Neural cell (in vitro differentiated cells): Measurements from ENCODE around the gene MINK1. TPM values are rescaled to one million over a fixed set of nuclear protein-coding genes. Genes with fewer than 3 reads are reported as not detected.

Source experiments
- H2AFZ ChIP-seq: fragments of 200-600, 300-800 bp; sonication (generic), shearing (Covaris generic); 2 replicates; pipeline ENCODE4 v1.6.0; 2014; ENCODE audit warnings: low read depth, mild to moderate bottlenecking, antibody characterized with exemption, low read length, moderate library complexity
- H3F3A ChIP-seq: fragments of 200-600 bp; shearing (Covaris generic); 2 replicates; pipeline ENCODE4 v1.6.1; 2016; ENCODE audit warnings: mild to moderate bottlenecking, moderate library complexity, mixed read lengths, antibody characterized with exemption, low read length; ENCODE audit not compliant: insufficient read depth, poor library complexity, severe bottlenecking
- H3K27ac ChIP-seq: fragments of 200-600, 300-800 bp; sonication (generic), shearing (Covaris generic); 2 replicates; pipeline ENCODE4 v1.5.1; 2014; ENCODE audit warnings: mild to moderate bottlenecking, low read length, moderate library complexity
- H3K27me3 ChIP-seq: fragments of 300-800, 200-600 bp; sonication (generic), shearing (Covaris generic); 2 replicates; pipeline ENCODE4 v1.6.0; 2014; ENCODE audit warnings: mild to moderate bottlenecking, low read depth, low read length, moderate library complexity; ENCODE audit not compliant: insufficient read depth
- H3K36me3 ChIP-seq: fragments of 300-800, 200-600 bp; sonication (generic), shearing (Covaris generic); 2 replicates; pipeline ENCODE4 v1.5.1; 2014; ENCODE audit warnings: mild to moderate bottlenecking, antibody characterized with exemption, low read length, moderate library complexity; ENCODE audit not compliant: insufficient read depth
- H3K4me2 ChIP-seq: fragments of 300-800, 200-600 bp; sonication (generic), shearing (Covaris generic); 2 replicates; pipeline ENCODE4 v1.6.0; 2014; ENCODE audit warnings: mild to moderate bottlenecking, low read length
- H3K4me3 ChIP-seq: fragments of 300-800, 200-600 bp; sonication (generic), shearing (Covaris generic); 2 replicates; pipeline ENCODE4 v1.5.1; 2014; ENCODE audit warnings: mild to moderate bottlenecking, low read length, moderate library complexity
- H3K79me2 ChIP-seq: fragments of 200-600 bp; shearing (Covaris generic); replicated peaks from 2 replicates; pipeline ENCODE4 v1.6.0; 2014; ENCODE audit warnings: mild to moderate bottlenecking, low read length, moderate library complexity; ENCODE audit not compliant: insufficient read depth
- H3K9ac ChIP-seq: fragments of 300-800, 200-600 bp; sonication (generic), shearing (Covaris generic); 2 replicates; pipeline ENCODE4 v1.6.1; 2016; ENCODE audit warnings: mild to moderate bottlenecking, low read length, mixed read lengths
- H3K9me2 ChIP-seq: fragments of 200-600 bp; shearing (Covaris generic); 2 replicates; pipeline ENCODE4 v1.6.1; 2016; ENCODE audit warnings: mild to moderate bottlenecking, low read length, mixed read lengths; ENCODE audit not compliant: insufficient read depth
- H3K9me3 ChIP-seq: fragments of 200-600, 300-800 bp; sonication (generic), shearing (Covaris generic); 2 replicates; pipeline ENCODE4 v1.6.1; 2016; ENCODE audit warnings: mild to moderate bottlenecking, mixed run types, low read length, moderate library complexity, mixed read lengths
- H4K20me1 ChIP-seq: fragments of 200-600 bp; shearing (Covaris generic); 2 replicates; pipeline ENCODE4 v1.6.1; 2016; ENCODE audit warnings: mild to moderate bottlenecking, mixed run types; ENCODE audit not compliant: insufficient read depth
- EP300 ChIP-seq: fragments of 450-650 bp; conservative IDR thresholded peaks from 2 replicates; pipeline ENCODE4 v1.6.1; 2014; ENCODE audit warnings: antibody characterized with exemption, mild to moderate bottlenecking, moderate library complexity; ENCODE audit not compliant: poor library complexity, severe bottlenecking
- EZH2 ChIP-seq: fragments of 200-600, 300-800 bp; shearing (Covaris generic), sonication (generic); IDR thresholded peaks from 2 replicates; pipeline ENCODE4 v1.6.1; 2014; ENCODE audit warnings: antibody characterized with exemption, low read length, borderline replicate concordance, mild to moderate bottlenecking; ENCODE audit not compliant: insufficient read depth, poor library complexity, severe bottlenecking
- MXI1 ChIP-seq: fragments of 450-650 bp; conservative IDR thresholded peaks from 2 replicates; pipeline ENCODE4 v1.6.1; 2014; ENCODE audit warnings: antibody characterized with exemption, mild to moderate bottlenecking; ENCODE audit not compliant: poor library complexity, severe bottlenecking
- POLR2AphosphoS5 ChIP-seq: IDR thresholded peaks from 2 replicates; pipeline ENCODE4 v1.6.1; 2012
- RAD21 ChIP-seq: fragments of 450-650 bp; conservative IDR thresholded peaks from 2 replicates; pipeline ENCODE4 v1.6.1; 2014; ENCODE audit warnings: antibody characterized with exemption, mild to moderate bottlenecking, moderate library complexity
- SMC3 ChIP-seq: fragments of 450-650 bp; conservative IDR thresholded peaks from 2 replicates; pipeline ENCODE4 v1.6.1; 2014; ENCODE audit warnings: antibody characterized with exemption, mild to moderate bottlenecking, moderate library complexity; ENCODE audit not compliant: poor library complexity
- TAF1 ChIP-seq: IDR thresholded peaks from 2 replicates; pipeline ENCODE4 v1.6.1; 2012; ENCODE audit warnings: low read depth
- polyA minus RNA-seq: library from RNA; depleted of rRNA, polyadenylated mRNA; stranded (reverse); fragments of >200 nt; gene quantifications from 2 replicates; pipeline ENCODE4 v1.2.3, GENCODE V29; 2014
- polyA plus RNA-seq: library from polyadenylated mRNA; depleted of rRNA; stranded (reverse); fragments of >200 nt; gene quantifications from 2 replicates; pipeline ENCODE4 v1.2.3, GENCODE V29; 2014
- TF ChIP-seq, protein P1 (sequence below): IDR thresholded peaks from 2 replicates; pipeline ENCODE4 v1.6.1; 2012; ENCODE audit warnings: borderline replicate concordance
- TF ChIP-seq, protein P2 (sequence below): fragments of 450-650 bp; IDR thresholded peaks from 2 replicates; pipeline ENCODE4 v1.5.1; 2014; ENCODE audit warnings: antibody characterized with exemption, mild to moderate bottlenecking, moderate library complexity; ENCODE audit not compliant: poor library complexity, severe bottlenecking

Gene MINK1
- polyA plus RNA-seq = 38.1 and 51.4 TPM in 2 replicates
- 50.2 and 54.6 TPM in 2 replicates for polyA minus RNA-seq

GRCh38 chr17:4833178-4833940, at the start of gene MINK1:
TSS of gene MINK1 (plus strand) at chr17:4833340. CDS start at chr17:4833584, 244 bp downstream.
- Histone ChIP-seq H3F3A (no peaks in the 10 kb centered on the region), H3K27ac (peak within 1 kb of the TSS; percentile 91), H3K9ac (peak within 1 kb of the TSS; percentile 95), H4K20me1 (no peaks in the 10 kb centered on the region), H3K36me3 (no peaks in the 10 kb centered on the region), H3K9me2 (no peaks in the 10 kb centered on the region), H3K9me3 (no peaks in the 10 kb centered on the region), H3K4me2 (peak within 1 kb of the TSS; percentile 97), H2AFZ (peak within 1 kb of the TSS; percentile 70), H3K79me2 (peaks cover 48% of the 10 kb centered on the region), H3K27me3 (no peaks in the 10 kb centered on the region), H3K4me3 (peak within 1 kb of the TSS; percentile 100)
- TF ChIP-seq, protein P1, sequence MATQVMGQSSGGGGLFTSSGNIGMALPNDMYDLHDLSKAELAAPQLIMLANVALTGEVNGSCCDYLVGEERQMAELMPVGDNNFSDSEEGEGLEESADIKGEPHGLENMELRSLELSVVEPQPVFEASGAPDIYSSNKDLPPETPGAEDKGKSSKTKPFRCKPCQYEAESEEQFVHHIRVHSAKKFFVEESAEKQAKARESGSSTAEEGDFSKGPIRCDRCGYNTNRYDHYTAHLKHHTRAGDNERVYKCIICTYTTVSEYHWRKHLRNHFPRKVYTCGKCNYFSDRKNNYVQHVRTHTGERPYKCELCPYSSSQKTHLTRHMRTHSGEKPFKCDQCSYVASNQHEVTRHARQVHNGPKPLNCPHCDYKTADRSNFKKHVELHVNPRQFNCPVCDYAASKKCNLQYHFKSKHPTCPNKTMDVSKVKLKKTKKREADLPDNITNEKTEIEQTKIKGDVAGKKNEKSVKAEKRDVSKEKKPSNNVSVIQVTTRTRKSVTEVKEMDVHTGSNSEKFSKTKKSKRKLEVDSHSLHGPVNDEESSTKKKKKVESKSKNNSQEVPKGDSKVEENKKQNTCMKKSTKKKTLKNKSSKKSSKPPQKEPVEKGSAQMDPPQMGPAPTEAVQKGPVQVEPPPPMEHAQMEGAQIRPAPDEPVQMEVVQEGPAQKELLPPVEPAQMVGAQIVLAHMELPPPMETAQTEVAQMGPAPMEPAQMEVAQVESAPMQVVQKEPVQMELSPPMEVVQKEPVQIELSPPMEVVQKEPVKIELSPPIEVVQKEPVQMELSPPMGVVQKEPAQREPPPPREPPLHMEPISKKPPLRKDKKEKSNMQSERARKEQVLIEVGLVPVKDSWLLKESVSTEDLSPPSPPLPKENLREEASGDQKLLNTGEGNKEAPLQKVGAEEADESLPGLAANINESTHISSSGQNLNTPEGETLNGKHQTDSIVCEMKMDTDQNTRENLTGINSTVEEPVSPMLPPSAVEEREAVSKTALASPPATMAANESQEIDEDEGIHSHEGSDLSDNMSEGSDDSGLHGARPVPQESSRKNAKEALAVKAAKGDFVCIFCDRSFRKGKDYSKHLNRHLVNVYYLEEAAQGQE = peak; percentile 10
- TF ChIP-seq, protein P2, sequence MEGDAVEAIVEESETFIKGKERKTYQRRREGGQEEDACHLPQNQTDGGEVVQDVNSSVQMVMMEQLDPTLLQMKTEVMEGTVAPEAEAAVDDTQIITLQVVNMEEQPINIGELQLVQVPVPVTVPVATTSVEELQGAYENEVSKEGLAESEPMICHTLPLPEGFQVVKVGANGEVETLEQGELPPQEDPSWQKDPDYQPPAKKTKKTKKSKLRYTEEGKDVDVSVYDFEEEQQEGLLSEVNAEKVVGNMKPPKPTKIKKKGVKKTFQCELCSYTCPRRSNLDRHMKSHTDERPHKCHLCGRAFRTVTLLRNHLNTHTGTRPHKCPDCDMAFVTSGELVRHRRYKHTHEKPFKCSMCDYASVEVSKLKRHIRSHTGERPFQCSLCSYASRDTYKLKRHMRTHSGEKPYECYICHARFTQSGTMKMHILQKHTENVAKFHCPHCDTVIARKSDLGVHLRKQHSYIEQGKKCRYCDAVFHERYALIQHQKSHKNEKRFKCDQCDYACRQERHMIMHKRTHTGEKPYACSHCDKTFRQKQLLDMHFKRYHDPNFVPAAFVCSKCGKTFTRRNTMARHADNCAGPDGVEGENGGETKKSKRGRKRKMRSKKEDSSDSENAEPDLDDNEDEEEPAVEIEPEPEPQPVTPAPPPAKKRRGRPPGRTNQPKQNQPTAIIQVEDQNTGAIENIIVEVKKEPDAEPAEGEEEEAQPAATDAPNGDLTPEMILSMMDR = no peak
- TF ChIP-seq MXI1 = peak; percentile 58
- TF ChIP-seq EZH2 = no peak
- peak; percentile 33 for TF ChIP-seq SMC3
- TF ChIP-seq EP300 = no peak
- no peak for TF ChIP-seq RAD21
- TF ChIP-seq TAF1 = peak; percentile 78
- peak; percentile 94 for TF ChIP-seq POLR2AphosphoS5

- no peak overlapping the region for H3K27ac ChIP-seq
- H3K4me2 ChIP-seq = no peak overlapping the region
- H3K27me3 ChIP-seq = no peaks in the 10 kb centered on the region
- H3K79me2 ChIP-seq = no peaks in the 10 kb centered on the region
- no peaks in the 10 kb centered on the region for H3K9me3 ChIP-seq
- peaks cover under 1% of the 10 kb centered on the region for H3F3A ChIP-seq
- no peak overlapping the region for H3K4me3 ChIP-seq
- no peak overlapping the region for H2AFZ ChIP-seq
- H3K9me2 ChIP-seq = no peaks in the 10 kb centered on the region
- no peak for TF ChIP-seq EP300
- TF ChIP-seq, protein P2 = no peak
- TF ChIP-seq EZH2 = no peak
- TF ChIP-seq POLR2AphosphoS5 = no peak
- no peak for TF ChIP-seq SMC3
- no peaks in the 10 kb centered on the region for H3K36me3 ChIP-seq
- no peaks in the 10 kb centered on the region for H4K20me1 ChIP-seq
- no peak overlapping the region for H3K9ac ChIP-seq
Measured at GRCh38 chr17:4785311-4786105, 47.6 kb upstream of the MINK1 start.
